Activated CD4-positive, alpha-beta T cell treated with anti-CD3 and anti-CD28 coated beads for 36 hours (primary cell): Measurements from ENCODE around the gene DNPH1. TPM values are rescaled to one million over a fixed set of nuclear protein-coding genes. Genes with fewer than 3 reads are reported as not detected.

Experiments
- ATAC-seq: fragments of 200-7000 bp; cut with Tn5 transposase; one replicate; pipeline ENCODE4 v1.10.0; 2021; ENCODE audit warnings: mild to moderate bottlenecking, moderate library complexity
- CTCF ChIA-PET: fragments of 350-600 bp; sonication (Branson Sonifier 250); formaldehyde crosslinking; loops from one replicate; lab custom pipeline; 2021; ENCODE audit warnings: antibody characterized with exemption; lab: Charles Lee
- POLR2A ChIA-PET: fragments of 350-600 bp; sonication (Branson Sonifier 250); formaldehyde crosslinking; loops from one replicate; lab custom pipeline; 2021; ENCODE audit warnings: antibody characterized with exemption, inconsistent platforms; lab: Charles Lee
- DNase-seq: peaks from one replicate; pipeline ENCODE4 v3.0.0-alpha.2; 2020
- H3K27ac Mint-ChIP-seq: one replicate; pipeline ENCODE4 v1.8.0; 2021; ENCODE audit warnings: mixed read lengths
- H3K27me3 Mint-ChIP-seq: one replicate; pipeline ENCODE4 v1.8.0; 2021; ENCODE audit warnings: mixed read lengths
- H3K36me3 Mint-ChIP-seq: one replicate; pipeline ENCODE4 v1.8.0; 2021; ENCODE audit warnings: low read depth, mixed read lengths
- H3K4me1 Mint-ChIP-seq: one replicate; pipeline ENCODE4 v1.8.0; 2021; ENCODE audit warnings: mixed read lengths
- H3K4me3 Mint-ChIP-seq: one replicate; pipeline ENCODE4 v1.8.0; 2021; ENCODE audit warnings: mild to moderate bottlenecking, moderate library complexity, mixed read lengths
- H3K9me3 Mint-ChIP-seq: one replicate; pipeline ENCODE4 v1.8.0; 2021; ENCODE audit warnings: low read depth, mixed read lengths
- intact Hi-C, 2 experiments: fragments of 100-400 bp; cut with DNase I in 1 of 2; cut with micrococcal nuclease in 1 of 2; formaldehyde crosslinking; loops; one replicate each; pipeline versions ENCODE4 v1.14.2 to v1.15.1; 2022 to 2024; cut with DNase I, micrococcal nuclease
- total RNA-seq, 2 experiments: library from RNA; stranded (reverse); gene quantifications; one replicate each; pipeline ENCODE4 v1.2.3, GENCODE V29; 2021

DNPH1 gene
- total RNA-seq, 2 experiments from 2014 or later: 58.5 to 80.3 TPM

DNA sequence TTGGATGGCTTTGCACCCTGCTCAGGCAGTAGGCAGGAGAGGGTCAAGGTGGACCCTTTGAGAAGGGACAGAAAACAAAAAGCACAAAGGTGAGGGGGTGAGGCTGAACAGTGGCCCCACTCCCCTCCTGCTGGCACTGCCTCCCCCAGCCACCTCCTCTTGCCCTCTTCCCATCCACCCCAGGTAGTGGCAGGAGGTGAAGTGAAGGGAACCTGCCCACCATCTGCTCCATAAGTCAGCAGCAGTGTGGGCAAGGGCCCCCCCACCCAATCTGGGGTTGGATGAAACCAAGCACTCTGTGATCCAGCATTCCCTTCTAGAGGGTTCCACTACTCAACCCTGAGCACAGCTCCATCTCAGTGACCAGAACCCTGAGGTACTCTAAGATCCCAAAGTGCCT, 42.7 kb upstream of the DNPH1 start:
- Mint-ChIP-seq H3K36me3 (no peaks in the 10 kb centered on the region), H3K27me3 (peaks cover 18% of the 10 kb centered on the region), H3K4me1 (peaks cover 17% of the 10 kb centered on the region), H3K4me3 (no peak overlapping the region), H3K9me3 (no peaks in the 10 kb centered on the region), H3K27ac (no peak overlapping the region)
- ChIA-PET CTCF (interaction anchor here (0.6 to 0.9 kb wide), 3 partner anchors 8 to 224 kb away, joined by 3 to 4 read pairs (median 3); no protein-coding TSS in a partner anchor), POLR2A (no interaction called here)
- ATAC-seq (no peak), DNase-seq (no peak)
- intact Hi-C loops: no loop called here

DNA sequence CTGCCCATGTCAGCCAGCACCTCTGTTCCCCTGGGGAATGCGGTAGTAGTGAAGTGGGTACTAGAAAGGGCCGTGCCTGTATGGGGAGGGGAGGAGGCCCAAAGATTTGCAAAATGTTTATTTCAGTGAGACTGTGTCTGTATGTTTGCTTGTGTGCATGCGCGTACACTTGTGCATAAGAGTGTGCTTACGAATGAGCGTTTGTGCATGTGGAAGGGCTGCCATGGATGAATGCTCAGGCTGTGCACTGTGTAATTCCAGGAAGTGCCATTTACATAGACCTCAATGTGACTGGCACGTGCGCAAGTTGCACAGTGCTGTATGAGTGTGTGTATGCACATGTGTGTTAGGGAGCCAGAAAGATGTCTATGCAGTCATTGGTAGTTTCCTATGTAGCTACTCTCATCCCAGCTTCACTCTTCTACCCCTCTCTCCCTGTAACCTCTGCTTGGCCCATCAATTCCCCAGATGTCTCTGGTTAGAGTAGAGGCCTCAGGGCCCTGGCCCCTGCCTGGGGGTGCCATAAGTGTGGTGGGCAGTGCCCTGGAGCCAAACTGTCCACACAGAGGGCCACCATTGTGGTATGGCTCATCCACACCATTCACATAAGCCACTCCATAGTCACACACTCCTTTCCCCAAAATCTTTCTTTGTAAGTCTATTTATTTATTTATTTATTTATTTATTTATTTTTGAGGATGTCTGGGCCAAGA, 42.0 kb upstream of the DNPH1 start:
- Mint-ChIP-seq H3K4me3 (no peak overlapping the region), H3K27ac (no peak overlapping the region), H3K36me3 (no peaks in the 10 kb centered on the region), H3K27me3 (peaks cover 18% of the 10 kb centered on the region), H3K4me1 (peaks cover 12% of the 10 kb centered on the region), H3K9me3 (no peaks in the 10 kb centered on the region)
- intact Hi-C loops: no loop called here
- CTCF ChIA-PET: no interaction called here
- ATAC-seq: no peak
- POLR2A ChIA-PET: no interaction called here
- DNase-seq: no peak

DNA sequence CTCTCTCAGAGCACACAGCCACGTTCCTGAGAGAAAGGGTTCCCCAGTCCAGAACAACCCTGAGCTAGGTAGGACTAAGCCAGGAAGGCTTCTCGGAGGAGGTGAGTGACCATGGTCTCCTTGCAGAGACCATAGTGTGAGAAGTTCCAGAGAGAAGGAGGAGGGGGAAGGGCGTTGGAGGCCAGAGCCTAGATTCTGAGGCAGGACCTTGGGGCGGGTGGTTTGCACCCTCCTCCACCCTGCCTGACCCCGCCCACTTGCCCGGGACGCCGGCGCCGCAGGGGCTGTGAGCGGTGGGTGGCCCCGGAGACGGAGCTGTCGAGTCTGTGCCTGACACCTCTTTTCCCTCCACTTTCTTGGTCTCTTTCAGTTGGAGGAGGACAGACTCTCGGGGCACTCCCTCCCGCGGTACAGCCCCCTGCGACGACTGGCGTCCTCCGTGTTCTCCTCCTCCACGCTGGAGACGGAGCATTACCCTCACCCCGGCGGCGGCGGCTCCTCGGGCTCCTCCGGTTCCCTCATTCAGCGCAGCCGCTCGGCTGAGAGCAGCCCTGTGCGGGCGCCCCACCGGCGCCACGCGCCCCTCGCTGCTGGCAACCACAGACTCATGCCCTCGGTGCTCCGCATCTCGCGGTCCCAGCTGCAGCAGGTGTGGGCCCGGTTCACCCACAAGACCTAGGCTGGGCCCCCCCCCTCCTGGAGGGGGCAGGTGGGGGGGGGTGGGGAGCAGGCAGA, 40.2 kb upstream of the DNPH1 start:
- peaks cover 13% of the 10 kb centered on the region for H3K27me3 Mint-ChIP-seq
- peak; percentile 56 for DNase-seq
- no peaks in the 10 kb centered on the region for H3K36me3 Mint-ChIP-seq
- ChIA-PET CTCF (interaction anchor here (0.5 to 0.9 kb wide), 6 partner anchors 10 to 1138 kb away, joined by 3 to 6 read pairs (median 3); no protein-coding TSS in a partner anchor), POLR2A (interaction anchor here (0.6 kb wide), 1 partner anchor 216 kb away, joined by 3 read pairs; the partner anchor contains the start of gene CUL7)
- H3K9me3 Mint-ChIP-seq: no peaks in the 10 kb centered on the region
- peak; percentile 68 for ATAC-seq
- peak overlapping the region; percentile 34 for H3K4me3 Mint-ChIP-seq
- intact Hi-C loops: no loop called here
- H3K27ac Mint-ChIP-seq: no peak overlapping the region
- peaks cover 3% of the 10 kb centered on the region for H3K4me1 Mint-ChIP-seq

DNA sequence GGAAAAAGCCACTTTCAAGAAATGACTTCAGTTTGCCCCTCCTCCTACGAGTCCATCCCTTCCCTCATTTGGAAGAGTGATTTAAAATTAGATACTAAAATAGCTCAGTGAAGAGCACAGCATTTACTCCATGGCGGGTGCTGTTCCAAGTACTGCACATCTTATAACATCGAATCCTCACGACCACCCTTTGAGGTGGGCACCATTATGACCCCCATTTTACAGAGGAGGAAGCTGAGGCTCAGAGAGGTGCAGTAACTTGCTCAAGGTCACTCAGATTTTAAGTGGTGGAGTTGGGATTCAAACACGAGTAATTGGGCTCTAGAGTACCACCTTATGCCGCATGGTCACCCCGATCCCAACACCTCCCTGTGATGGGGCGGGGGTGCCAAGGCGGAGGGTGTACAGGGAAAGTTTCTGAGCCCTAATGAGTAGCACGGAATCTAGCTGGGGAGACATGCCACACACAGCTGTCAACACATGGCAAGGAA, 39.5 kb upstream of the DNPH1 start:
- peaks cover 8% of the 10 kb centered on the region for H3K27me3 Mint-ChIP-seq
- intact Hi-C loops: no loop called here
- no peaks in the 10 kb centered on the region for H3K9me3 Mint-ChIP-seq
- H3K4me1 Mint-ChIP-seq: peaks cover 3% of the 10 kb centered on the region
- peak overlapping the region; percentile 34 for H3K4me3 Mint-ChIP-seq
- no peak for ATAC-seq
- ChIA-PET CTCF (interaction anchor here (0.6 to 1.2 kb wide), 6 partner anchors 10 to 710 kb away, joined by 3 to 4 read pairs (median 3); no protein-coding TSS in a partner anchor), POLR2A (interaction anchor here (0.6 kb wide), 1 partner anchor 215 kb away, joined by 3 read pairs; the partner anchor contains the start of gene CUL7)
- H3K36me3 Mint-ChIP-seq: no peaks in the 10 kb centered on the region
- no peak for DNase-seq
- H3K27ac Mint-ChIP-seq: no peak overlapping the region

DNA sequence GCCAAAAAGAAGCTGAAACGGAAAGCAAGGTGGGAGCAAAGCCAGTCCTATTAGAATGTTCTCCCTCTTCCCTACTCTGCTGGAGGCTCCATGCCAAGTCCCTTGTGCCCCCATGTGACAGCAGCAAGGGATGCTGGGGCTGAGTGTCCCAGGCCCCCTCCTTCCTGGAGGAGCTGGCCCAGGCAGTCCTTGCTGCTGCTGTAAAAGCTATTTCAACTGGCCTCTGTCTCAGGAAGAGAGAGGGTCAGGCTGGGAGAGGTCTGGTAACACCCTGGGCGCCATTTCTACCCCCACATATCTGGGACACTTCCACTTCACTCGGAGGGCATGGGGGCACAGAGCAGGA, 39.0 kb upstream of the DNPH1 start:
- ChIA-PET CTCF (interaction anchor here (0.7 to 1.2 kb wide), 4 partner anchors 17 to 238 kb away, joined by 3 to 4 read pairs (median 3); partner anchors contain the start of gene CRIP3), POLR2A (no interaction called here)
- H3K36me3 Mint-ChIP-seq: no peaks in the 10 kb centered on the region
- DNase-seq (no peak), ATAC-seq (no peak)
- peaks cover 7% of the 10 kb centered on the region for H3K4me1 Mint-ChIP-seq
- no peaks in the 10 kb centered on the region for H3K9me3 Mint-ChIP-seq
- no peak overlapping the region for H3K27ac Mint-ChIP-seq
- intact Hi-C loops: no loop called here
- H3K27me3 Mint-ChIP-seq: peaks cover 7% of the 10 kb centered on the region
- H3K4me3 Mint-ChIP-seq: no peak overlapping the region

DNA sequence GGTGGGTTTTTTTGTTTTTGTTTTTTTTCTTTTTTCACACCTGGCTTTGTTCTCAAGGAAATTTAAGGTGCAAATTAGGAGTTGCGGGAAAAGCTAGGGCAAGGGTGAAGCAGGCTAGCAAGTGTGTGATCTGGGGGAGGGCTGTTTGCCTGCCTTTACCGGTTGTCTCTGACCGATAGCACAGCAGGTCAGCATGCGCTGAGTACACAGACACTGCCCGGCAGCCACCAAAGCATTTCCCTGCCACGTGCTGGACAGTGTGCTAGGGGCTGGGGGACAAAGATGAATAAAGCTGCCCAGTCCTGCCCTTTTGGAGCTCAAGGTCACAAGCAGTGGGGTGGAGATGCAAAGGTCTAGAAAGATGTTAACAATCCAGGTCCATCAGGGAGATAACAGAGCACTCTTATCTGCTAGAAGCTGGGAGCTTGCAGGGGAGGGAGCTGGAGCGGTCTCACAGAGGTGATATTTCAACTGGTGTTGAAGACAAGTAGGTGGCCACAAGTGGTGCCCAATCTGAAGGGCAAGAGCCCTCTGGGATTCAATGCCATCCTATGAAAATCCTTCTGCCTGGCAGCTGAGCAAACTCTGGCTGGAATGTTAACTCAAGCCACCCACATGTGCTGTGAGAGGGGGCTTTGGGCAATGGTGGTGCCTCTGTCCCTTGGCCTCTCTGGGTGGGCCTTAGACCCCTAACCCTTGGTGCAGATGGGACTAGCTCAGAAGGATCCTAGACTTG, 38.5 kb upstream of the DNPH1 start:
- Mint-ChIP-seq H3K27ac (no peak overlapping the region), H3K9me3 (no peaks in the 10 kb centered on the region), H3K4me3 (no peak overlapping the region), H3K4me1 (peaks cover 7% of the 10 kb centered on the region), H3K27me3 (peaks cover 7% of the 10 kb centered on the region), H3K36me3 (no peaks in the 10 kb centered on the region)
- DNase-seq (no peak), ATAC-seq (no peak)
- CTCF ChIA-PET: interaction anchor here (0.7 to 1.2 kb wide), 3 partner anchors 41 to 239 kb away, joined by 3 to 4 read pairs (median 3); partner anchors contain the start of gene CRIP3
- intact Hi-C loops: no loop called here
- POLR2A ChIA-PET: no interaction called here

DNA sequence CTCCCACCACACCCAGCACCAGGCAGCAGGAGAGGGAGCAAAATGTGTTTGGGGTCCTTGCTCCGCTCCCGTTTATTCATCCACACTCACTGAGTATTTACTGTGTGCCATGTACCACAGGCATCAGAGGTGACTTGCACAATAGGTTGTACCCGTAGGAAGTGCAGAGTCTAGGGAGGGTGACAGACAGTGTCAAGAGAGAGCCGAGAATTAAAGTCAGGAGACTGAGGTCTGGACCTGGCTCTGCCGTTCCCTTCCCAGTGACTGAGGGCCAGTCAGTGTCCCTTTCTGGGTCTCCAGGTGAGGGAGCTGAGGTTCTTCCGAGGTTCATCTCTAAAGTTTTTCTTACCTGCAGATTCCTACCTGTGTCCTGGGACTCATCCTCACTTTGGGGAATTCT, 36.3 kb upstream of the DNPH1 start:
- ATAC-seq (no peak), DNase-seq (no peak)
- H3K27me3 Mint-ChIP-seq: peaks cover 7% of the 10 kb centered on the region
- no peaks in the 10 kb centered on the region for H3K9me3 Mint-ChIP-seq
- H3K4me3 Mint-ChIP-seq: no peak overlapping the region
- H3K27ac Mint-ChIP-seq: no peak overlapping the region
- no peaks in the 10 kb centered on the region for H3K36me3 Mint-ChIP-seq
- CTCF ChIA-PET: interaction anchor here (0.7 to 1.7 kb wide), 3 partner anchors 100 to 228 kb away, joined by 3 read pairs; no protein-coding TSS in a partner anchor
- POLR2A ChIA-PET: no interaction called here
- intact Hi-C loops: no loop called here
- peaks cover 7% of the 10 kb centered on the region for H3K4me1 Mint-ChIP-seq

DNA sequence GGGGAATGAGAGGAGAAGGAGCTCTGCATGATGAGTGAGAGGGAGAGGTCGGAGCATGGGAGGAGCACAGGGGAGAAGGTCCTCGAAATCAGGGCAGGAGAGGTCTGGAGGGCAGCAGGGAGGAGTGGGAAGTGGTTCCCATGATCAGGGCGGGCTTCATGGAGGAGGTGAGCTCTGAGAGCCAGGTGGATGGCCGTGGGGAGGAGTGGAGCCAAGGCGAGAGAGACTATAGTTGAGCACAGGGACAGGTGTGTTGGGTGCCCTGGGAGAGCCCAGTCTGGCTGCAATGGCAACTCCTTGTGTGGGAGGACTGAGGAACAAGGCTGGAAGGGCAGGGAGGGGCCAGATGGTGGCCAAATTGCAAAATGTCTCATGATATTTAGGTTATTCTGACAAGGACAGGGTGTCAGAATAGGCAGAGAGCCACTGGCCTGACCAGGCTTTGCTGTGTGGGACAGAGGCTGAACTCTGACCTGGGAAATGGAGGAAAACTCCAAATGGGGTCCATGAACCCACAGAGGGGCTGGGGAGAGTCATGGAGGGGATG, 35.4 kb upstream of the DNPH1 start:
- DNase-seq (no peak), ATAC-seq (no peak)
- no peaks in the 10 kb centered on the region for H3K9me3 Mint-ChIP-seq
- no peaks in the 10 kb centered on the region for H3K36me3 Mint-ChIP-seq
- H3K4me3 Mint-ChIP-seq: no peak overlapping the region
- intact Hi-C loops: no loop called here
- H3K27ac Mint-ChIP-seq: no peak overlapping the region
- POLR2A ChIA-PET: no interaction called here
- H3K4me1 Mint-ChIP-seq: peaks cover 7% of the 10 kb centered on the region
- CTCF ChIA-PET: interaction anchor here (0.7 to 3.8 kb wide), 10 partner anchors 8 to 242 kb away, joined by 3 to 21 read pairs (median 3); partner anchors contain the start of gene SLC22A7
- peaks cover 4% of the 10 kb centered on the region for H3K27me3 Mint-ChIP-seq

DNA sequence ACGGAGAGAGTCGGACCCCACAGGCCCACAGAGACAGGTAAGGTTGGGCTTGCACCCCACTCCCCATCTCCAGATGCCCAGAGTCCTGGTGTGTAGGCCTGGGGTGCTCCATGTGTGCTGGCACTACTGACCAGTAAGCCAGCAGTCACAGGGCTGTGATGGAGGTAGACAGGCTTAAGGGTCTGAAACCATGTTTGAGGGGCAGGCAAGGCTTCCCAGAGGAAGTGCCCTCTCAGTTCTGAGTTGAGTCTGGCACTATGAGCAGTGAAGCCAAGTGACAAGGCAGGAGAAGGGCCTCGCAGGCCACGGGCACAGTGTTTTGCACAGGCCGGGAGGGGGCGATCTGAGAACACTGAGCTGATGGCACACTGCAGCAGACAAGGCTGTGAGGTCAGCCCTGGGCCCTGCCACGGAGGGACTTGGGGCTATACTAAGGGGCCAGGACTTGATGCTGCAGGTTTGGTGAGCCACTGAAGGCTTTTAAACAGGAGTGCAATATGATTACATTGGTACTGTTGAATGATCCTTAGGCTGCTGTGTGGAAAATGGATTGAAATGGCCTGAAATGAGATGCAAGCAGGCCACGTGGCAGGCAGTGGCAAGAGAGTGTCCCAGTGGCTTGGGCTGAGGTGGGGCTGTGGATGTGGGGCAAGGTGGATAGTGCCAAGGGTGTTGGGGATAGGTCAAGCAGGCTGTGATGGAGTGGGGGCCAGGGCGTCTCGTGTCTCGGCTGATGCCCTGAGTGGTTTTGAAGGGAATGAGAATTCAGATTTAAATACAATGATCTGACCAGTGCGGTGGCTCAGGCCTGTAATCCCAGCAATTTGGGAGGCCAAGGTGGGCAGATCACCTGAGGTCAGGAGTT, 34.3 kb upstream of the DNPH1 start:
- ATAC-seq: peak; percentile 99
- intact Hi-C loops: loop anchor here (1.0 kb wide), 3 partner anchors 71 to 243 kb away; no protein-coding TSS in a partner anchor
- H3K36me3 Mint-ChIP-seq: no peaks in the 10 kb centered on the region
- ChIA-PET POLR2A (no interaction called here), CTCF (interaction anchor here (0.6 to 3.8 kb wide), 12 partner anchors 9 to 281 kb away, joined by 3 to 21 read pairs (median 3); partner anchors contain the start of gene SLC22A7)
- H3K9me3 Mint-ChIP-seq: no peaks in the 10 kb centered on the region
- no peaks in the 10 kb centered on the region for H3K27me3 Mint-ChIP-seq
- no peak overlapping the region for H3K4me3 Mint-ChIP-seq
- peaks cover 3% of the 10 kb centered on the region for H3K4me1 Mint-ChIP-seq
- peak; percentile 89 for DNase-seq
- H3K27ac Mint-ChIP-seq: no peak overlapping the region

DNA sequence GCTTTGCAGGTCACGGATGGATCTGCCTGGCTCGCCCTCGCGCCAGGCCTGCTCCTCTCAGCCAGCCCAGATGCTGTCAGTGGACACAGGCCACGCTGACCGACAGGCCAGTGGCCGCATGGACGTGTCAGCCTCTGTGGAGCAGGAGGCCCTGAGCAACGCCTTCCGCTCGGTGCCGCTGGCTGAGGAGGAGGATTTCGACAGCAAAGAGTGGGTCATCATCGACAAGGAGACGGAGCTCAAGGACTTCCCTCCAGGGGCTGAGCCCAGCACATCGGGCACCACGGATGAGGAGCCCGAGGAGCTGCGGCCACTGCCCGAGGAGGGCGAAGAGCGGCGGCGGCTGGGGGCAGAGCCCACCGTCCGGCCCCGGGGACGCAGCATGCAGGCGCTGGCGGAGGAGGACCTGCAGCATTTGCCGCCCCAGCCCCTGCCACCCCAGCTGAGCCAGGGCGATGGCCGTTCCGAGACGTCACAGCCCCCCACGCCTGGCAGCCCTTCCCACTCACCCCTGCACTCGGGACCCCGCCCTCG, 33.6 kb upstream of the DNPH1 start:
- H3K4me1 Mint-ChIP-seq: peaks cover 3% of the 10 kb centered on the region
- no peak overlapping the region for H3K4me3 Mint-ChIP-seq
- CTCF ChIA-PET: interaction anchor here (0.6 to 3.8 kb wide), 7 partner anchors 33 to 281 kb away, joined by 3 to 21 read pairs (median 3); no protein-coding TSS in a partner anchor
- POLR2A ChIA-PET: no interaction called here
- H3K27me3 Mint-ChIP-seq: no peaks in the 10 kb centered on the region
- DNase-seq (no peak), ATAC-seq (no peak)
- intact Hi-C loops: loop anchor here (1.0 kb wide), 3 partner anchors 71 to 243 kb away; no protein-coding TSS in a partner anchor
- no peak overlapping the region for H3K27ac Mint-ChIP-seq
- no peaks in the 10 kb centered on the region for H3K9me3 Mint-ChIP-seq
- H3K36me3 Mint-ChIP-seq: no peaks in the 10 kb centered on the region
